CD4-positive, alpha-beta T cell treated with Interleukin-6 for 4 hours (primary cell): Measurements from ENCODE around the gene NPHP3.
A peak's percentile ranks its signal among the peaks of the same experiment; 100 is the strongest.
"Not testable (repeated sequence)": the region's sequence is repeated elsewhere in the genome, so short reads cannot be mapped to it uniquely, and the experiment has no call there.

Experiments used
- DNase-seq: peaks from one replicate; pipeline ENCODE4 v3.0.0-alpha.2; 2020; ENCODE audit warnings: mixed read lengths

The NPHP3 gene

GRCh38 chr3:132722165-132723023 is at the start of gene NPHP3:
Gene NPHP3, minus strand, starts transcription at chr3:132722409. Its CDS starts 54 bp downstream, at chr3:132722355.
- DNase-seq, result peak; percentile 100

DNA sequence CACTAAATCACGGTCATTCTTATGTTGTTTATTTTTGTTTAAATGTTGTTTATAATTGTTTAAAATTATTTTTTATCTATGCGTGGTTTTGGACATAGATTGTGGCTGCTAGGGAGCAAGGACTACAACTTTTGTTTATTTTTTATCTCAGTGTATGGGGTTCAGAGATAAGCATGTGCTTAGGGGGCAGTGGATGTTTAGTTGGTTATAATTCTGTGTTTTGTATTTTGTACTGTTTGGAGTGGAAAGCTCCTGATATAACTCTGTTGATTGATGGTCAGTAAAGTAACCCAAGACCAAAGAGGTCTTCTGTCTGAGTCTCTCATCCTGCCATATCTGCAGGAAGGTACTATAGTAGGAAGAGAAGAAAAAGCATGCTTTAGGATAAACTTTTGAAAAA is 36.5 kb upstream of the NPHP3 start:
- no peak for DNase-seq

DNA sequence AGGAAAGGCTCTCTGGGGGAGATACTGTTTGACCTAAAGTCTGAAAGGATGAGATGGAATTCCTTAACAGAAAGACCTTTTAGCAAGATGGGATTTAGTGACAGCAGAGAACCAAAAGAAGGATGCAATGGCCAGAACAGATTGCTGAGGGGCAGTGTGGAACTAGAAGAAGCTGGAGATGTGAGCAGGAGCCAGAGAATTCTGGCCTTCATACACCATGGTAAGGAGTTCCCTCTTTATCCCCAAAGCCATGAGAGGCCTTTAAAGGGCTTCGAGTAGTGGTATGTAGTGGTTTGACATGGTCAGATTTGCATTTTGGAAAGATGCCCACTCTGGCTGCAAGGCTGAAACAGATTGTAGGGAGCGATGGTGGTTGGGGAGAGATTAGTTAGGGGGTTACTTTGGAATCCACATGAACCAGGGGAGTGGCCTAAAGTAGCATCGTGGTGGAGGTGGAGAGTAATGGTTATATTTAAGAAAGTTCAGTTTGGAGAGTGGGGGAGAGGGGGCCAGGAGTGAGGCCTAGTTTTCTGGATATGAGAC is 34.0 kb upstream of the NPHP3 start:
- DNase-seq, result no peak

DNA sequence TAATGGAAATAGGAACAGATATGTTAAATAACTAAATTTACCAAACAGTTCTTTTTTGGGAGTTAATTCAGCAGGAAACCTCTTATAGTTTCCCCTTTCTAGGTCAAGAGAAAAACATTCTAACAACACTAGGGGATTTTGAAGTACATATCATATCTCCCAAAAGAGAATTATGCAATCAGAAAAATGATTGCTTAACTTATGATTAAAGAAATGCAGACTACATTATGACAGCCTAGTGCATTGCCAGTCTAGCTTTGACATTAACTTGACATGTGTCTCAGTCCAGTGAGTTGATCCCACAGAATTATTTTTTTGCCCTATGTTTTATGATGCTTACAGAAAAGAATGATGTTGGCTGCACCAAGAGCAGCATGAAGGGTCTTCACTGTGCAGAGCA is 31.7 kb upstream of the NPHP3 start:
- DNase-seq, result no peak

- no peak for DNase-seq
Observed at GRCh38 chr3:132749786-132750185, 27.6 kb upstream of the NPHP3 start.

DNA sequence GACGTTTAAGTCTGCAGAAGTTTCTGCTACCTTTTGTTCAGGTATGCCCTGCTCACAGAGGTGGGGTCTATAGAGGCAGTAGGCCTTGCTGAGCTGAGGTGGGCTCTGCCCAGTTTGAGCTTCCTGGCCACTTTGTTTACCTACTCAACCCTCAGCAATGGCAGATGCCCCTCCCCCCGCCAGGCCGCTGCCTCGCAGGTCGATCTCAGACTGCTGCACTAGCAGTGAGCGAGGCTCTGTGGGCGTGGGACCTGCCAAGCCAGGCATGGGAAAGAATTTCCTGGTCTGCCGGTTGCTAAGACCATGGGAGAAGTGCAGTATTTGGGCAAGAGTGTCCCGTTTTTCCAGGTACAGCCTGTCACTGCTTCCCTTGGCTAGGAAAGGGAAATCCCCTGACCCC is 24.5 kb upstream of the NPHP3 start:
- DNase-seq, result not testable (repeated sequence)

DNA sequence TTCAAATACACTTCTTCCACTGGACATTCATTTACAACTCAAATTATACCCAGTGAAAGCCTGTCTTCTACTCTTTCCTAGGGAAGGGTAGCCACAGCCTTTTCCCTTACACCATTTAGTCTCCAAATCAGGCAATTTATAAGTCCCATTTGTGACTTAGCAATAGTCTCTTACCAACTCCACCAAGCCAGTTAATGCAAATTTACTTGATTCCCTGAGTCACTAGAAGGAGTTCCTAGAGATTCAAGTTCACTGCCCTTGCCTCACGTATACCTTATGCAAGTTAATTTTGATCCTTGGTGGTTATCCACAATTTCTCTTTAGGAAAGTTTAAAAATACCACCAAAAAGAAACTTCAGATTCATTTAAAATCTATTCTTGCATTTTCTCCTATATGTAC is 16.1 kb upstream of the NPHP3 start:
- DNase-seq, result no peak

DNA sequence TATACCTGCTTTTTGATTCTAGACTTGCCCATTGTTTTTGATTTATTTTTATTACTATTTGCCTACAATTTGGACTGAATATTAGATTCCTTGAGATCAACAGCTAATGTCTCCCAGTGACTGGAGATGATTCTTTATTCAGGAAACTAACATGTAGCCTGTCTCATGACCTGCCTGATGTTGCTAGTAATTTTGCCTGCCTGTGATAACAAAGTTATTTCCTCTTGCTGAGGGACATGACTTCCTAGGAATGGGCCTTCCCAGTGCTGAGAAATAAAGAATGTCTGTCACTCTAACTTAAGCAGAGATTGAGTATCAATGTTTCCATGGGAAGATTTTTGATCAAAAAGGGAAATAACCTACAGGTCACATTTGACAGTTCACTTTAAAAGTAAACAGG is 13.4 kb upstream of the NPHP3 start:
- DNase-seq, result no peak

DNA sequence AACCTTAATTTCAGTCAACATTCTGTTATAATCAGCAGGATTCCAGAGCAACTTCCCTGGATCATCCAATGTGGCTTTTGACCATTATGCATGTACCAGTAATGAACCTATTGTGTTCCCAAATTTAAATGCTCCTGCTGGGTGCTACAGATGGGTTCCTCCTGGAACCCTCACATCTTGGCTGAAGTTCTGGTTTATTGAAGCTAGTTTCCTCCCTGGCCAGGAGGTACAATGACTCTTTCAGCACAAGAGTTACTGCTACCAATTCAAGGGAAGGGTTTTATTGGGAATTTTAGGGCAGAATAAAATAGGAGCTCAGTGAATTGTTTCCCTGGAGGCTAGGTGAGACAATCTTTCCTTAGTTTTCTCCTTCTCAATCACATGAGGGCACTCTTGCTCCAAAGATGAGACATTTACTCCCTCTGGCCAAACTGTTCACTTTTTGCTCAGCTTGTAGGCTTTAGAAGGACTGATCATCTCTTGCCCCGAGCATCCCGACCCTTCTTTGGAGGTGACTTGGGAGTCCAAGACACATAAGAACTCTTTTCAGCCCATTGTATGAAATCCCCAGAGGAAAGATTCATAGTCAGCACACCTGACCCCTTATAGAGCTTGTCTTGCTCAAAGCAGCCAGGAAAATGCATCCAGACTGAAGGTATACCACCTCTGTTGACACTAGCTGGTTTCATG is 8.8 kb upstream of the NPHP3 start:
- DNase-seq, result no peak

GRCh38 chr3:132726341-132726823 is 4.2 kb upstream of the NPHP3 start:
- DNase-seq, result peak; percentile 3

- no peak for DNase-seq
Observed at GRCh38 chr3:132723024-132723950, 1.1 kb upstream of the NPHP3 start.

GRCh38 chr3:132721479-132722164 is 587 bp downstream of the NPHP3 start:
- DNase-seq, result no peak

DNA sequence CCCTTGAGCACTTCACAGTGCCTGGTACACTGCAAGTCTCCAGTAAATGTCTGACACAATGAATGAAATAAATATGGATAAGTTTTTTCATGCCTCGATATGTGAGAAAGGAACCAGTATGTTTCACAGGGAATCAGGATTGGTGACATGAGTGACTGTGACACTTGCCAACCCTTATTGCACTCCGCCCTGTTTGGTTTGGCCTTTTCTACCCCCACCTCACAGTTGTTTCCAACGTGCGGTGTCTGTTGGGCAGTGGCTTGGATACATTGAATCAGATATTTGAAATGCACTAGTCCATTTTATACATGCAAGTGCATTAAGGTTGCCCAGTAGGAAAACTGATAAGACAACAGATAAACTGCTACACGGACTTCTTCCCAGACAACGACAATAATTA is 2.0 kb downstream of the NPHP3 start:
- DNase-seq, result no peak

DNA sequence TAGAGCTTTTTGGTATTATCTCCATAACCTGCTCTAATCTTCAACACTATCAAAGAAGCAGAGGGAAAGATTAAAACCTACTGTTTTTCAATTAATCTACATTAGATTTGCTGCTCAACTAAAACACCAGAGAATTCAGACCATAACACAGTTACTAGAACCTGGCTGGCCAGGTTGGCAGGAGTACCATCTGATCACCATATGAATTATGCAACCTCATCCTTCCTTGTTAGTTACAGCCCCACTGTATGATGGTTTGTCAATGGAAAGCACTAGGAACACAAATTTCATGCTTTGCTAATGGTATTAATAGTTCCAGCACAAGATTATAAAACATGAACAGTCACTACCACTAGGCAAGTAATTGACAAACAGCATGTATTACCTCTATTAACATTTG is 5.8 kb downstream of the NPHP3 start:
- no peak for DNase-seq

- no peak for DNase-seq
Observed at GRCh38 chr3:132713977-132714727, 8.1 kb downstream of the NPHP3 start.

GRCh38 chr3:132710311-132710710 is 11.9 kb downstream of the NPHP3 start:
- no peak for DNase-seq

GRCh38 chr3:132709761-132710160 is 12.4 kb downstream of the NPHP3 start:
- DNase-seq, result no peak

DNA sequence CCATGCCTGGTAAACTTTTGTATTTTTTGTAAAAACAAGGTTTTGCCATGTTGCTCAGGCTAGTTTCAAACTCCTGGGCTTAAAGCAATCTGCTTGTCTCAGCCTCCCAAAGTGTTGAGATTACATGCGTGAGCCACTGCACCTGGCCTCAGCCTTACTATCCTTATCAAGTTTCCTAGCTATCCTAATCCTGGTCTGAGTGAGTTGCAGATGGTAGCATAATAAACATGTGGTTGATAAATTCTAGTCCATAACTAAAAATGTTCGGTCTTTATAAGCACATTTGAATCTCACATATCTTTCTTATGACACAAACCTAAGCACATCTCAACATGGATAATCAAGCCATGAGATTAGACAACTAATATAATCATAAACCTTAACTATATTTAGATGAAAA is 18.5 kb downstream of the NPHP3 start:
- DNase-seq, result no peak

GRCh38 chr3:132695422-132695821 is 26.8 kb downstream of the NPHP3 start:
- DNase-seq, result no peak

GRCh38 chr3:132694991-132695390 is 27.2 kb downstream of the NPHP3 start:
- no peak for DNase-seq

DNA sequence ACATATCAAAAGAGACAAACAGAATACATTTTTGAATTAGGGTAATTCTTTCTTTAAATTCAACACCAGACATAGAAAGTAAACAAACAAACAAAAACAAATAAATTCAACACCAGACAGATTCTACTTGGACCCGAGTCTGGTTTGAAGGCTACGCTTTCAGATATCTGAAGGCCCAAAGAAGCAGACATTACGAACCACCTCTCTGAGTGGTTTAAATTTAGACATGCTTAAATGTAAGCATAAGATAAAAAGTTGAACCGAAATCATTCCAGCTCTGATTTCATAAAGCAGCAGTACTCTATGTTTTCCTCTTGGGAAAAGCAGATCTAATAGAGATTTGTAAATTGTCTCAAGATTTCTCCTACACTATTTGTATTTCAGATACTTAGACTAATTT is 32.2 kb downstream of the NPHP3 start:
- no peak for DNase-seq
